ENCODE results near the gene MAN1B1. TPM values are rescaled to one million over a fixed set of nuclear protein-coding genes. Genes with fewer than 3 reads are reported as not detected.

The MAN1B1 gene
- total and polyA plus RNA-seq, 2 donors (not counting 1 experiment from before 2014, with no cell fraction given), result 45.5 to 96.6 TPM

- no peak overlapping the region for H3K9ac ChIP-seq (ENCODE audit: insufficient read depth, low read length)
- peaks cover 21% of the 10 kb centered on the region for H3K36me3 ChIP-seq (ENCODE audit: control insufficient read depth, insufficient read depth, low read length)
- H2AFZ ChIP-seq (ENCODE audit: low read length), result no peak overlapping the region
- H3K9me3 ChIP-seq (ENCODE audit: control insufficient read depth, insufficient read depth, low read depth, low read length), result no peaks in the 10 kb centered on the region
- no peak overlapping the region for H3K27ac ChIP-seq (ENCODE audit: insufficient read depth, low read length)
- no peaks in the 10 kb centered on the region for H3K4me1 ChIP-seq (ENCODE audit: control insufficient read depth, extremely low read depth, insufficient read depth, low read length)
- TF ChIP-seq CTCF (conservative IDR thresholded peaks at IDR 0.05 in 1 of 2, IDR thresholded peaks at IDR 0.05 in 1 of 2; ENCODE audit: low read depth in 1 of 2, low read length in 2 of 2), result no peak
- no peak for TF ChIP-seq EZH2 (IDR thresholded peaks at IDR 0.05; ENCODE audit: low read length, missing control alignments)
- DNase-seq (ENCODE audit: low read depth in 2 of 2), result no peak
- H3K79me2 ChIP-seq (ENCODE audit: control insufficient read depth, insufficient read depth, low read length), result no peaks in the 10 kb centered on the region
- no peak overlapping the region for H3K4me2 ChIP-seq (ENCODE audit: extremely low read depth, insufficient read depth, low read length)
- H3K27me3 ChIP-seq (ENCODE audit: control insufficient read depth, insufficient read depth, low read length), result no peaks in the 10 kb centered on the region
- no peaks in the 10 kb centered on the region for H4K20me1 ChIP-seq (ENCODE audit: control insufficient read depth, extremely low read depth, insufficient read depth, low read length)
- H3K4me3 ChIP-seq (replicated peaks in 1 of 4; ENCODE audit: control extremely low read depth in 1 of 4, insufficient read depth in 1 of 4, low read depth in 3 of 4, low read length in 4 of 4), result no peak overlapping the region
Measured at GRCh38 chr9:137112564-137113384, 26.0 kb downstream of the MAN1B1 start.

GRCh38 chr9:137113385-137114159 lies 26.8 kb downstream of the MAN1B1 start:
- TF ChIP-seq EZH2 (IDR thresholded peaks at IDR 0.05; ENCODE audit: low read length, missing control alignments), result no peak
- no peak for TF ChIP-seq CTCF (conservative IDR thresholded peaks at IDR 0.05 in 1 of 2, IDR thresholded peaks at IDR 0.05 in 1 of 2; ENCODE audit: low read depth in 1 of 2, low read length in 2 of 2)
- H3K36me3 ChIP-seq (ENCODE audit: control insufficient read depth, insufficient read depth, low read length), result peaks cover 17% of the 10 kb centered on the region
- H4K20me1 ChIP-seq (ENCODE audit: control insufficient read depth, extremely low read depth, insufficient read depth, low read length), result no peaks in the 10 kb centered on the region
- H2AFZ ChIP-seq (ENCODE audit: low read length), result no peak overlapping the region
- no peaks in the 10 kb centered on the region for H3K79me2 ChIP-seq (ENCODE audit: control insufficient read depth, insufficient read depth, low read length)
- no peaks in the 10 kb centered on the region for H3K27me3 ChIP-seq (ENCODE audit: control insufficient read depth, insufficient read depth, low read length)
- peak overlapping the region; percentile 44 for H3K4me2 ChIP-seq (ENCODE audit: extremely low read depth, insufficient read depth, low read length)
- no peaks in the 10 kb centered on the region for H3K9me3 ChIP-seq (ENCODE audit: control insufficient read depth, insufficient read depth, low read depth, low read length)
- H3K4me1 ChIP-seq (ENCODE audit: control insufficient read depth, extremely low read depth, insufficient read depth, low read length), result no peaks in the 10 kb centered on the region
- no peak overlapping the region for H3K9ac ChIP-seq (ENCODE audit: insufficient read depth, low read length)
- DNase-seq (ENCODE audit: low read depth in 2 of 2), result no peak
- peak overlapping the region in 1 of 4 experiments; percentile 36 for H3K4me3 ChIP-seq (replicated peaks in 1 of 4; ENCODE audit: control extremely low read depth in 1 of 4, insufficient read depth in 1 of 4, low read depth in 3 of 4, low read length in 4 of 4)
- no peak overlapping the region for H3K27ac ChIP-seq (ENCODE audit: insufficient read depth, low read length)

GRCh38 chr9:137114220-137114612 lies 27.4 kb downstream of the MAN1B1 start:
- H3K27me3 ChIP-seq (ENCODE audit: control insufficient read depth, insufficient read depth, low read length), result no peaks in the 10 kb centered on the region
- no peaks in the 10 kb centered on the region for H4K20me1 ChIP-seq (ENCODE audit: control insufficient read depth, extremely low read depth, insufficient read depth, low read length)
- TF ChIP-seq CTCF (conservative IDR thresholded peaks at IDR 0.05 in 1 of 2, IDR thresholded peaks at IDR 0.05 in 1 of 2; ENCODE audit: low read depth in 1 of 2, low read length in 2 of 2), result no peak
- no peak for TF ChIP-seq EZH2 (IDR thresholded peaks at IDR 0.05; ENCODE audit: low read length, missing control alignments)
- H3K36me3 ChIP-seq (ENCODE audit: control insufficient read depth, insufficient read depth, low read length), result peaks cover 16% of the 10 kb centered on the region
- H3K4me2 ChIP-seq (ENCODE audit: extremely low read depth, insufficient read depth, low read length), result peak overlapping the region; percentile 51
- H3K27ac ChIP-seq (ENCODE audit: insufficient read depth, low read length), result no peak overlapping the region
- peak overlapping the region; percentile 50 for H3K9ac ChIP-seq (ENCODE audit: insufficient read depth, low read length)
- no peaks in the 10 kb centered on the region for H3K4me1 ChIP-seq (ENCODE audit: control insufficient read depth, extremely low read depth, insufficient read depth, low read length)
- DNase-seq (ENCODE audit: low read depth in 2 of 2), result no peak
- H3K4me3 ChIP-seq (replicated peaks in 1 of 4; ENCODE audit: control extremely low read depth in 1 of 4, insufficient read depth in 1 of 4, low read depth in 3 of 4, low read length in 4 of 4), result peak overlapping the region; percentile 23 to 64 (median 26)
- no peaks in the 10 kb centered on the region for H3K79me2 ChIP-seq (ENCODE audit: control insufficient read depth, insufficient read depth, low read length)
- no peak overlapping the region for H2AFZ ChIP-seq (ENCODE audit: low read length)
- H3K9me3 ChIP-seq (ENCODE audit: control insufficient read depth, insufficient read depth, low read depth, low read length), result no peaks in the 10 kb centered on the region

All from fibroblast of lung (primary cell).